SK-N-SH treated with all-trans-retinoic acid at 6 μM for 48 hours (cell line): ENCODE data around the gene FRYL.

Experiments
- CREB5 ChIP-seq: fragments of 250-450 bp; sonication (Bioruptor Pico); IDR thresholded peaks from 2 replicates; pipeline ENCODE4 v1.5.1; 2020; ENCODE audit warnings: low read depth, mild to moderate bottlenecking, moderate library complexity
- ESRRG ChIP-seq: fragments of 250-450 bp; sonication (Bioruptor Pico); IDR thresholded peaks from 2 replicates; pipeline ENCODE4 v1.6.1; 2021; ENCODE audit warnings: mild to moderate bottlenecking
- PATZ1 ChIP-seq: fragments of 250-450 bp; sonication (Bioruptor Pico); IDR thresholded peaks from 2 replicates; pipeline ENCODE4 v1.8.0; 2020; ENCODE audit warnings: mild to moderate bottlenecking, moderate library complexity, borderline replicate concordance
- POU6F1 ChIP-seq: fragments of 250-450 bp; sonication (Bioruptor Pico); IDR thresholded peaks from 2 replicates; pipeline ENCODE4 v1.8.0; 2021; ENCODE audit warnings: low read depth, mild to moderate bottlenecking, moderate library complexity, borderline replicate concordance
- ZNF565 ChIP-seq: fragments of 450-650 bp; formaldehyde crosslinking; conservative IDR thresholded peaks from 2 replicates; pipeline ENCODE4 v1.5.0; 2020; ENCODE audit warnings: low read depth, mild to moderate bottlenecking, moderate library complexity

- TF ChIP-seq PATZ1 (no peak), POU6F1 (CRISPR knock-in tag) (no peak), ZNF565 (CRISPR knock-in tag) (no peak), CREB5 (no peak), ESRRG (CRISPR knock-in tag) (no peak)
These were observed 304.3 kb downstream of the FRYL start for GRCh38 chr4:48475770-48476169.
